ENCODE data around the gene NAV3.

Gene NAV3

DNA sequence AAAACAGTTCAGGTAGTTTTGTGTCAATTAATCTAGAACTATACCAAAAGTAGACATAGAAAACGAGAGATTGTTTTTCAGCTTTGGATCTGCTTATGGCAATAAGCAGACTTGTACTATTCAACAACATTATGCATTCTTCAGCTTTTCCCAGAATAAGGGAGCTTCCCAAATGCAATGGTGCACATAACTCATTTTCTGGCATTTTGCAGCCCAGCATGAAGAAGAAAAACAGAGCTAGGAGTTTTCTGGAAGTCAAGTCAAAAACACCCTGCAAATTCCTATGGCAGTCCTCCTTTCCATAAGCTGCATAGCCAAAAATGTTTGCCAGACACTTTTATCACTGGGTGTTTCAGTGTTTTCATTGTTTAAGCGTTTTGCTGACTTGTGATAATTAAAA lies 314.7 kb downstream of the NAV3 start:
- DNase-seq = no peak

DNA sequence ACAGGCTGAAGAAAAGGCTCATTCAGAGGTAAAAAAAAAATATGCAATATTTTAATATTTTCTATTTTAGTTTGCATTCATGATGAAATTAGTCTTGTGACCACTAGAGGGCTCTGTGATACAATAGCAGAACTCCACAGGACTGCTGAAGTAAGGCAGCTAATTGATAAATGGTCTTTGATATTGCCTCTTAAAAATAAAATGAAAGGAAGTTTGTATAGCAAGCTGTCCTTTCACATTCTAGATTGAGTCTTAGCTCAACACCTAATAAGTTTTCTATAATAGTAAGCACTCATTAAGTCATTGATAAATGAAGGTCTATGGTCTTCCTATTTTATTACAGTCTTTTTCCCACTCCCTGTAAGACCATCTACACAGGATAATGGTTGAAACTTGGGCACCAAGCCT lies 315.7 kb downstream of the NAV3 start:
- DNase-seq = peak; percentile 41

DNA sequence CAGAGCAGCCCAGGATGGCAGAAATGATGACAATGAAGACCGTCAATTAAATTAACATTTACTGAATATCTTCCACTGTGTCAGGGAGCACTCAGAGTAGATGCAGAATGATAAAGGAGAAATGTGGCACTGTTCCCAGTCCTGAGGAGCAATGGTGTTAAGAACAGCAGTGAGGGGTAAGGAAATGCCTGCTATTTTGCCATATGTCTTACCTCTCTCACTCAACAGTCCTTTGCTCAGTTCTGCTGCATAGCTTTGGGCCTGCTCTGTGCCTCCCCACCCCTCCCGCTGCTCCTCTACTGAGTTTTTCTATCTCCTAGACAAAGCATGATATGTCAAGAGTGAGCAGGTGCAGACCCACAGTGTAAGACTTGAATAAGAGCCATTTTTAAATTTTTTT lies 318.8 kb downstream of the NAV3 start:
- peak; percentile 34 for DNase-seq

DNA sequence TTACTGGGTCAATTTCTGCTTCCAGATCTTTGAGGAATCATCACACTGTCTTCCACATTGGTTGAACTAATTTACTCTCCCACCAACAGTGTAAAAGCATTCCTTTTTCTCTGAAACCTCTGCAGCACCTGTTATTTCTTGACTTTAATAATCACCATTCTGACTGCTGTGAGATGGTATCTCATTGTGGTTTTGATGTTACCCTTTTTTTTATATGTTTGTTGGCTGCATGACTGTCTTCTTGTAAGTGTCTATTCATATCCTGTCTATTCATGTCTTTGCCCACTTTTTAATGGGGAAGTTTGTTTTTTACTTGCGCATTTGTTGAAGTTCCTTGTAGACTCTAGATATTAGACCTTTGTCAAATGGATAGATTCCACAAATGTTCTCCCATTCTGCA lies 324.9 kb downstream of the NAV3 start:
- DNase-seq = no peak

DNA sequence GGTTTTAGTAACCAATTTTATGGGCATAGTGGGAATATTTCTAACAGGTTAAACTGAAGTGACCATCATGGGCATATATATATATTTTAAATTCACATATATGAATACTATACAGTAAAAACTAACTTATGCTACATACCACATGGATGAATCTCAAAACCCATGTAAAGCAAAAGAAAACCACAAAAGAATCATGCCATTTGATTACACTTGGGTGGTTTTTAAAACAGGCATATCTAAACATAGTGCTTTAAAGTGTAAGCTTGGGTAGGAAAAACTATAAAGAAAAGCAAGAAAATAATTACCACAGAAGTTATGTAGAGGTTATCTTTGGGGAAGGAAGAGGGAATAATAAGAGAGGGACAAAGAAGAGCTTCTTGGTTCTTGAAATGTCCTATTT lies 326.1 kb downstream of the NAV3 start:
- DNase-seq = no peak

DNA sequence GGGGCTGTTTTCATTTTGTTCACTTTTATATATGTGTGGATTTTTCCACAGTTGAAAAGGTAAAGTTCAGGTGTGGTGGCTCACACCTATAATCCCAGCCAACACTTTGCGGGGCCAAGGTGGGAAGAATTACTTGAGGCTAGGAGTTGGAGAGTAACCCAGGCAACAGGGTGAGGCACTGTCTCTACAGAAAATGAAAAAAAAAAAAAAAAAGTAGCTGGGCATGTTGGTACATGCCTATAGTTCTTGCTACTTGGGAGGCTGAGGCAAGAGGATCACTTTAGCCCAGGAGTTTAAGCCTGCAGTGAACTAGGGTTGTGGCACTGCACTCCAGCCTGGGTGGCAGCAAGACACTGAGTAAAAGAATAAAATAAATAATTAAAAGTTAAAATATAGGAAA lies 326.5 kb downstream of the NAV3 start:
- DNase-seq = no peak

DNA sequence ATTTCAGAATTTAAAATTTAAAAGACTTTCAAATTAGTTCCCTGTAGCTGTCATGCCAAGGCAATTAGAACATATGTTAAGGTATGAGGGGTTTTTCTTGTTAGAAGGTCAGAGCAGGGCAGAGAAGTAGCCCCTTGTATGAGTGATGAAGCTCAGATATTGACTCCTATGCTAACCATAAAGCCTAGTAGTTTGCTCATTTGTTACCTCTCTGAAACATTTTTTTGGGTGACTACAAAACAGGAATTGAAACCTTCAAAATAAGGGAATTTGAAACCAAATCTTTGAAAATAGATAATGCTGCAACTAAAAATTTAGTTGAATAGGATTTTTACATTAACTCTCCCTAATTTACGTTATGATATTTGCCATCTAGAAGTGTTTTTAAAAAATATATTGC lies 333.5 kb downstream of the NAV3 start:
- no peak for DNase-seq

DNA sequence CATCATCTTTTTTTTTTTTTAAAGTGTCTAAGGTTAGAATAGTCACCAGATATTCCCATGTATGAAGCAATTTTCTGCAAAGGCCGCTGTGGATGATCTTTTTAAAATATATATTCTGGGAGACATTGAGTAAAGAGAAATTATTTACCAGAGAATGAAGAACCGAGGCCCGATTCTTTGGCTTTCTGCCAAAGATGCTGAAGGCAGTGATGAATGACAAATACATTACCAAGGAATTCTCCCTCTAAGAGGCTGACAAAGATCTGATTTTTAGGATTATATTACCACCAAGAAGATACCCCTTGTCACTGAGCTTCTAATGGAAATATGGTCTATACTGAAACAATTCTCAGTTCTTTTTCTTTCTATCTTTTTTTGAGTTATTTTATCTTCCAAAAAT lies 336.8 kb downstream of the NAV3 start:
- DNase-seq = no peak

DNA sequence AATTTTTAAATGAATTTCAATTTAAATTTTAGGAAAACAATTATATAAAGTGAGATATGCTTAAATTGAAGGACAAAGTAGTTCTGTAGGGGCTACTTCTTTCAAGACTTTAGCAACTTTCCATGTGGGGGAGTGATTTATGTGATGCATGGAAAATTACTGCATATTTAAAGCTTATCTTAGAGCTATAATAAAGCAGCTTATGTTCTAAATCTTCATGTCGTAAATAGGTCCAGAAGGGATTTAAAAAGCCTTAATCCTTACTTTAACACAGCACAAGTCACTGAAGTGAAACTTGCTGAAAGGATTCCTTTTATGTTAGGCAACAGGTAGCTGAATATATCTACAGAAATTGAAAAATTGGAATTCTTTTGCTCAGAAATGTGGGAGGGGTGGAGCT lies 340.4 kb downstream of the NAV3 start:
- DNase-seq = no peak

DNA sequence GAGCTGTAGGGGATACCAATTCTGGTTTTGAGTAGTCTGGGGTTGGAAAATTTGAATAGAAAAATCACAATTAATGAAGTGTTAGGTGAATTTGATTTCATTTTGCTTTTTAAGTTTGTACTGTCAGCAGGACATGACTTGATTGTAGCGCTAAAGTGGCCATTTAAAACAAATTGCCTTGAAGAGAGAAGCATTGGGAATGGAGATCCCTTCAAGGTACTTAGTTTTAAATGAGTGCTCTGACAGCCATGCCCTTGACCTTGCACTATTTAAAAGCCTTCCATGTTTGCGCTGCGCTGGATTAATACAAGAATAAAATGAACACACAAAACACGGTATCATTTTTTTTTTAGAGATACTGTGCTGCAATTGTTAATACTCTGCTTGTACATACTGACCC lies 345.9 kb downstream of the NAV3 start:
- no peak for DNase-seq

DNA sequence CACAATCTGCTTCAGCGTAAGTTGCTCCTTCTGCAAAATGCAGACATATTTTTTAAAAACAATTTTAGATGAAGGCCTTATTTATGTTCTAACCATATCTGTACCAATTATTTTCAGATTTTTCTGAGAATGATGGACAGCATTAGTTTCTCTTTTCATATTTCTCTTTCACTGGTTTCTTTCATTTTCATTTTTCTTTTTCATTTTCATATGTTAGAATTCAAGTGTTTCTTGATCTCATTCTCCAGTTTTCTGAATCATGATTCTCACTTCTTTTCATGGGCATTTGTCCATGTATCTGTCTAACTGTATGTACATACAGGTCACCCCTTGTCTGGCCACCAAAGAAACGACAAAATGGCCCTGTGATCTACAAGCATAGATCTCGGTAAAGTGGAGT lies 346.6 kb downstream of the NAV3 start:
- DNase-seq = no peak

DNA sequence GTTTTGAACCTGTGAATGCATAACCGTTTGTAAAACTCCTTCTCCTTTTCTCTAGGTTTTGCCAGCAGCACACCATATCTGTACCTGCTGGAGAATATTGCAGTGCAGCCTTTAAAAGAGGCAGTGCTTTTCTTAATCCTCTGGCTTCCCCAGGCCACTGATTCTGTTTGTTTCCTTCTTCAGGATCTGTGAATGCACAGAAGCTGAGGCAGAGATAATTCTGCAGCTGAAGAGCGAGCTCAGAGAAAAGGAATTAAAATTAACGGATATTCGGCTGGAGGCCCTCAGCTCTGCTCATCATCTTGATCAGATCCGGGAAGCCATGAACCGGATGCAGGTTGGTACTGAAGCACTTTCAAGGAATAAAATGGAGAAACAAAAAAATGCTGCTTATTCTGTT lies 348.7 kb downstream of the NAV3 start:
- DNase-seq = no peak

DNA sequence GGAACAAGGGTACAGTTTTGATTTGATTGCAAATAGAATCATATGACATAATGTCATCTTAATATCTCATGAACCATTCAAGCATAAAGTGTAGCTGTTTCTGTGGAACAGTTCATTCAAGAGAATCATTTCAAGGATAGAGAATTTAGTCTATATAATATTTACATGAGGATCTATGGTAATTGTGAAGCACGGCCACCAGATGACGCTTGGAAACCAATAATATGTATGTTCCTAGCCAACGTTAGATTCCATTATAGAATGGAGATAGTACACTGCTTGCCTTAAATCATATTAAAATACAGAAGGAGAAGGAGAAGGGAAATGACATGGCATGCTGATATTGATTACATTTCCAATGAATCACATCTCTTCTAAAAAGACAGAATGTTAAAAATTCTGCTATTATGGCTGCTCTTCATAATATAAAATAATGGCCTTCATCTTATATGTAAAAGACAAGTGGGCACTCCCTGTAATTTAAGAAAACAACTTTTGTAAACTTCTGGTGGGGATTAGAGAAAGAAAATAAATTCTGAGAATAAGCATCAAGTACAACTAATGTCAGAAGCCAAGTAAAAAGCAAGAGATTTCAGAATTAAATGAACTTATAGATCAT lies 351.0 kb downstream of the NAV3 start:
- DNase-seq = peak; percentile 26

DNA sequence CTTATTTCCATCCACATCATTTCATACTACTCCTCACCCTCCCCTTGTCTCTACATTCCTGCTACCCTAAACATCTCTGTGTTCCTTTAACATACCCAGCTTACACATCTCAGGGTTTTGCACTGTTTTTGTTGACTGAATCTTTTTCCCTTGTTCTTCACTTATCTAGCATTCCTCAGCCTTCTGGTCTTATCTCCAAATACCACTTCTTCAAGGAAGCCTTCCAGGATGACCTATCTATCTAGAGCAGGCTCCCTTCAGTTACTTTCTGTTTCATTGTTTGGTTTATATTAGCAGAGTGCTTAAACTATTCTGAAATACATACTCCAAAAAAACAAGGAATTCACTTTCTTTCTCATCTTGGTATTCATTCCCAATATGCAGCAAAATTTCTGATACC lies 353.1 kb downstream of the NAV3 start:
- DNase-seq = no peak

DNA sequence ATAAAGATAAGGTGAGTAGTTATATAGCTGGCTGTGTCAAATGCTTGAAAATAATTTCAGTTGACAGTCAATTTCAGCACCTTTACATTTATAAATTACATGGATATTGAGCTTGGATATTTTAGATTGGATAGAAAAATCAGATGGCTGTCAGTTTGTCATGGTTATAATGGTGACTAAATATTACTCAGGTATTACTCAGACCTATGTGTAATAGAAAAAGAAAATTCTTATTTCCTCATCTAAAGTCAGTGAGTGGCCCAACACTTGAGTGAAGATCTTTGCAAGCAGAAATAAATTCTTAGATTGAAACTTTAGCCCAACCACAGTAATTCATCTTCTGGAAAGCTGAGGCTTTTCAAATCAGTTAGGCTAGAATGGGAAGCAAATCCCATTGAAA lies 354.4 kb downstream of the NAV3 start:
- no peak for DNase-seq

DNA sequence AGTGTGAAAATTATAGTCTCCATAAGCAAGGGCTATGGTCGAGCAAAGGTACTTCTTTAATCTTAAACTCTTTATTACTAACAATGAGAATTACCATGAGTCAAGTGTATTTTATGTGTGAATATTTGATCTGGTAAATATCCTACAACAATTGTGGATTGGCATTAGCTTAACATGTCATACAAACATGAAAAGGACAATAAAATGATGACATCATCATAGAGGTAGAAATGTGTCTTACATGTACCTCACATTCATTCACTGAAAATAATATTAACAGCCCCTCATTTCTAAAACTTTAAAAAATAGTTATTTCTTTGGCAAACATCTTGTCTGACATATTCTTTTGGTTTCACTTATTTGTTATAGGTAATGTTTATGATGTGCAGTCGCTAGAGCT lies 355.0 kb downstream of the NAV3 start:
- no peak for DNase-seq

DNA sequence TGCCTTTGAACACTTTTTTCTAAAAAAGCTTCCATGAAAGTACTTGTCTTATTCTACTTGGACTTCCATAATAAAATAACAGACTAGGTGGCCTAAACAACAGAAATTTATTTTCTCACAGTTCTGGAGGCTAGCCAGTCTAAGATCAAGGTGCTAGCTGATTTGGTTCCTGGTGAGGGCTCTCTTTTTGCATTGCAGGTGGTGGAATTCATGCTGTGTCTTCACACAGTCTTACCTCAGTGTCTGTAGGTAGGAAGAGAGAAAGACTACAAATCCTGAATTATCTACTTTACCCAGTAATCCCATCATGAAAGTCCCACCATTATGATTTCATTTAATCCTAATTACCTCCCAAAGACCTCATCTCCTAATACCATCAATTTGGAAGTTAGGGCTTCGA lies 356.0 kb downstream of the NAV3 start:
- no peak for DNase-seq

DNA sequence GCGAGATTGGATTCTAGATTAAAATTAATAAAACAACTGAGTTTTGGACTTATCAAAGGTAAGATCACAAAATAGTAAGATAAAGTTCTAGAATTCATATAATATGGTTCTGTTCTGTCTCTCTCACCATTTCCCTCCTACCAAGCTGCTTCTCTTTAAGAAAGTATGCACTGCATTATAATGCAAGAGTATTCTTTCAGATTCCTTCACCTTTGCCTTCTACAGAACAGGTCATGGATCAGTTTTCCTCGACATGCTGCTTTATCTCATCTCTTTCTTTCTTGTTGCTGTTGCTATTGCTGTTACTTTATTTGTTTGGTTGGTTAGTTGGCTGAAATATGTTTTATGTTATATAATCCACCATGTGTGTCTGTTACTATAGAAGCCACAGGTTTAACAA lies 357.0 kb downstream of the NAV3 start:
- DNase-seq = no peak

DNA sequence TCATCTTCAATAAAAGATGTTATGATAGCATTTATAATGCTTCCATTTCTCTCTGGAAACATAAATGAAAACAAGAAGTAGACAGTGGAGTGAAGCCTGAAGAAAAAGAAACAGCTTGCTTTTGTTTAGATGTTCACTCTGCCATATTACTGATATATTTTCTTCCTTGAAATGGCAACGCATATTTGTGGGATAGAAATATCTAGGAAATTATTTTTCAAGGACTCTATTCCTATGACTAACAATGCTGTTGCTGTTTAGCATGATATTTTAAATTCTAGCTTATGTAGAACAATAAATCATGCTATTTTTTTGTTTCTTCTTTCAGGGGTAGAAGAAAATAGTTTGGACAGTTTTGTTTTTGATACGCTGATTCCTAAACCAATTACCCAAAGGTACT lies 359.0 kb downstream of the NAV3 start:
- no peak for DNase-seq

DNA sequence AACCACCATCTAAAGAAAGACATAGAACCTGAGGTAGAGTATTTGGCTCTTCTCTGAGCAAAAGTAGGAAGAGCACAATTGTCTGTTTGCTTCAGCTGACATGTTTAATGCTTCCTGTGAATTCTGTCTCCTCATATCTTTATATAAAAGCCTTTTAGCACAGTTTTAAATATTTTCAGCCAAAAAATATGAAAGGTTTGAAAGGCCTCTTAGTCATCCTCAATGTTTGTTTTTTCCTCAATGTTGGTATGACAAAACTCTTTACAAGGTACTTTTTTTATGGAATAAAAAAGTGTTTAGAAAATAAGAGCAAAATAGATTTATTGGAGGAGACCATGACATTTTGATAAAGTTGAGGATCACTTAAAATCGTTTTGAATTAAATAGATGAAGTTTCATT lies 360.9 kb downstream of the NAV3 start:
- no peak for DNase-seq

DNA sequence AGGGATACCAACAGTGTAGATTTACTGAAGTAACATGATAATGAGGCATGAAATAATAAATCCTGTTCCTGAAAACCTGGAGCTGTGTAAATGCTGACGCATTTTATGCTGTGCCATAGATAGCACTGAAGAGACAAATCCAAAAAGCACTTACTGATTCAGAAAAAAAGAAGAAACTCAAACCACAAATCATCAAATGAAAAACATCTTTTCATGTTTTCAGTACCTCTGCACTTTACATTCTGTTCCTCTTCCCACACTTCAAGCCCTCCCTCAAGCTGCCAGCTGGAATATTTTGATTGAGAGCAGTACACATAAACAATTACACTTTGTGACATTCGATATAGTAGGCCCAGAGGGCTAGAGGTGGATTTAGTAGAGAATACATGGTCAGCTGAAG lies 362.3 kb downstream of the NAV3 start:
- no peak for DNase-seq

DNA sequence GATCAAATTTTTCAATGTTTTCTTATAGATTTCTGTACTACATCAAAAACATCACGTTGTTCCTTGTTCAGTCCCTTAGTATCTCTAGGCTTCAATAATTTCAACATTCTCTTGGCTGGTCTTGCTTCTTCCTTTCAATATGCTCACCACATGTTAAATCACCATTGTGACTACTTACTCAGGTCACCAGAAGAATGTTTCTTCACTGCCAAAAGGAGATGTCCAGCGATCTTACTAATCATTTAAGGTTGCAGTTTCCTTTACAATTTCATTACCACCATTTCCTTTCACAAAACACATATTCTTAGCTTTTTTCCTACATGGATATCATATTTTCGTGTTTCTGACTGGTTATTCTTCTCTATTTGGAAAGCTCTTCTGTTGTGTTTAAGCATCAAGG lies 363.8 kb downstream of the NAV3 start:
- no peak for DNase-seq

DNA sequence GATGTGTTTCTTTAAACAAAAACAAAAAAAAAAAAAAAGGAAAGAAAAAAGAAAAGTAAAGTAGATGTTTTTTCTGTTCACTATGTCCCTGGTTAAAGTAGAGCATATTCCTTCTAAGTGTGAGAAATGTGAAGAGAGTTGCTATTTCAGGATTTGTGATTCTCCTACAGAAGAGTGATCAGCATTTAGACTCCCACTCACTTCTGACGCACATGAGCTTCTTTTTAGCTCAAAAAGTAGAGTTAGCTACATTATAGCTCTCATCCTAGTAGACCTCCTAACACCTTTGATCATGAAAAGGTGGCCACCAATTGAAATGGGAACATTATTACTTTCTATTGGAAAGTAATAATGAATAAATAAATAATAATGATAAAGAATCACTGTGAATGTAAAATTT lies 368.2 kb downstream of the NAV3 start:
- no peak for DNase-seq

DNA sequence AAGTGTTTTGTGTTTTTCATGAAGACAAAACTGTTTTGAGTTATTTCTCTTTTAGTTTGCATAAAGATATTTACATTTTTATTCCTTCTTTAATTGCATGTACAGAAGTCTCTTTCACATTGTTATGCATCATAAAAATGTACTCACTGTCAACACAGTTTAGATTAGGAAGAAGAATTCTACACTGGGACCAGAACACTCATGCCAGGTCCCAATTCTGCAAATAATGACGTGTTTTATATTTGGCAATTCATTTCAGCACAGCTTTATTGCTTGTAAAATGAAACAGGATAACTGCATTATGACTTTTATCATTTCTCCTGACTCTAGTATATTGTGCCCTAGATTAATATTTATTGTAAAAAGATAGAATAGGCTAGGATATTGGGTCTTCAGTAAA lies 369.2 kb downstream of the NAV3 start:
- no peak for DNase-seq

DNA sequence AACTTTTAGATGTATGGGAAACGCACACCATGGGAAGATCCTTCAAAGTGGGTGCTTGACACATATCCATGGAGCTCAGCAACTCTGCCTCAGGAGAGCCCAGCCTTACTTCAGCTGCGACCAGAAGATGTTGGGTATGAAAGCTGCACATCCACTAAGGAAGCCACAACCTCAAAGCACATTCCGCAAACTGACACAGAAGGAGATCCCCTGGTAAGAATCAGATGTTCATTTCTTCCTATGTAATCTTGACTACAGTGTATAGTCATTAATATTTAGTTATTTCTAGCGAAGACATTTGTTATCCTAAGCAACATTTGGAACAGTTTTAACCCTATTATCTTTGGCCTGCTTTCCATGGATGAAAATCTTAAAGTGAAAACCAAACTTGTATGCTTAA lies 374.2 kb downstream of the NAV3 start:
- DNase-seq = no peak

DNA sequence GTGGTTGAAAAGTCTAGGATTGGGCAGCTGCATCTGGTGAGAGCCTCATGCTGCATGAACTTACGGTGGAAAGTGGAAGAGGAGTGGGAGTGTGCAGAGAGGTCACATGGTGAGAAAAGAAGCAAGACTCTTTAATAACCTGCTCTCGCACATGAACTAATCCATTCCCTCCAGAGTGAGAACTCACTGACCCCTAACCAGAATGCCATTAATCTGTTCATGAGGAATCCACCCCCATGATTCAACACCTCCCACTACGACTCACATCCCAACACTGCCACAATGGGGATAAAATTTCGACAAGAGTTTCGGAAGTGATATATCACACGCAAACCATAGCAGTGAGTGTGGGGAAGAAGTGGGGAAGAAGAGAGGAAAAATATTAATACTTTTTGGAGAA lies 377.4 kb downstream of the NAV3 start:
- DNase-seq = no peak
